Adrenal gland (tissue), 12 donors: ENCODE data around the gene SFT2D3. TPM values are rescaled to one million over a fixed set of nuclear protein-coding genes. Genes with fewer than 3 reads are reported as not detected.

Source experiments
- DNase-seq, 7 donors: peaks; one replicate each; pipeline ENCODE4 v3.0.0-alpha.2; 2019 to 2020
- H3K27ac ChIP-seq, 5 donors: fragments of 200-600 bp; sonication (generic) in 4 of 5; 1 replicate in 3 of 5; 2 replicates in 2 of 5; pipeline versions ENCODE4 v1.5.1 to v1.8.0; 2016 to 2020; ENCODE audit warnings: mild to moderate bottlenecking in 1 of 5
- H3K27me3 ChIP-seq: fragments of 200-600 bp; 2 replicates; pipeline ENCODE4 v1.8.0; 2021
- H3K36me3 ChIP-seq, 2 donors: fragments of 200-600 bp; replicated peaks in 1 of 2; 1 replicate in 1 of 2; 2 replicates in 1 of 2; pipeline versions ENCODE4 v1.5.1 to v1.8.0; 2018 to 2022
- H3K4me1 ChIP-seq, 2 donors: fragments of 200-600 bp; replicated peaks in 1 of 2; 1 replicate in 1 of 2; 2 replicates in 1 of 2; pipeline versions ENCODE4 v1.5.1 to v1.8.0; 2018 to 2021
- H3K4me3 ChIP-seq, 4 donors: fragments of 200-600 bp; sonication (generic) in 3 of 4; one replicate each; pipeline ENCODE4 v1.5.1; 2016 to 2018
- H3K9me3 ChIP-seq, 3 donors: fragments of 200-600 bp; sonication (generic) in 1 of 3; replicated peaks in 1 of 3; 1 replicate in 2 of 3; 2 replicates in 1 of 3; pipeline versions ENCODE4 v1.5.1 to v1.8.0; 2016 to 2021
- CTCF ChIP-seq, 6 experiments: fragments of 450-650 bp in 4 of 6; fragments of 200-600 bp in 2 of 6; sonication (generic) in 1 of 6; IDR thresholded peaks; 1 replicate in 5 of 6; 2 replicates in 1 of 6; pipeline versions ENCODE4 v1.5.1 to v1.8.0; 2016 to 2021; ENCODE audit warnings: antibody characterized with exemption in 6 of 6, mild to moderate bottlenecking in 2 of 6, moderate library complexity in 1 of 6
- POLR2A ChIP-seq, 2 donors: fragments of 450-650 bp; IDR thresholded peaks; one replicate each; pipeline ENCODE4 v1.6.1; 2017; ENCODE audit warnings: antibody characterized with exemption in 2 of 2, mild to moderate bottlenecking in 2 of 2, moderate library complexity in 1 of 2
- WGBS, 4 donors: extraction: QIAGEN DNeasy Blood & Tissue Kit in 2 of 4; methylation state at CpG; one replicate each; pipeline versions ENCODE4 v1.1.5 to v1.1.7; 2013 to 2017; 5-methylcytosine and 5-hydroxymethylcytosine counted together
- intact Hi-C, 2 donors: fragments of 100-400 bp; cut with DNase I; formaldehyde crosslinking; loops; one replicate each; pipeline versions ENCODE4 v1.14.1 to v1.15.0; 2022 to 2023
- polyA plus RNA-seq, 3 donors: library from polyadenylated mRNA; stranded (reverse); fragments of 200-250 nt in 2 of 3; fragments of 350-450 nt in 1 of 3; fragmentation: Illumina TruSeq in 1 of 3; extraction: RNeasy Lipid Tissue Mini Kit (QIAGEN cat#74804) in 1 of 3; gene quantifications; one replicate each; pipeline ENCODE4 v1.2.3, GENCODE V29; 2013 to 2014
- total RNA-seq, 9 donors: library from RNA; depleted of rRNA in 4 of 9; stranded (reverse); fragments of >200 nt in 4 of 9; fragments of 120-200 nt in 1 of 9; fragmentation: NEBNext Ultra II Directional in 1 of 9; extraction: Animal tissue kit (Norgen Biotek cat#: 25700) in 1 of 9; gene quantifications; one replicate each; pipeline versions ENCODE4 v1.1.0 to v1.2.4, GENCODE V29; 2013 to 2023
- donor health status: healthy with polysubstance abuse.
- donor health status: Bipolar disorder and iron deficiency.
- donor health status: DM: yes; HTN: yes; CAD: no.
- donor health status: DM: no; HTN: no; CAD: no.
- donor health status: DM: no; HTN: no; CAD: no.
- donor health status: DM: yes; HTN: yes; CAD: no.

The SFT2D3 gene
- total and polyA plus RNA-seq, 12 donors, result 4.3 to 12.2 (median 6.4) TPM

GRCh38 chr2:127681288-127681804, 20.0 kb upstream of the SFT2D3 start:
- no peaks in the 10 kb centered on the region for H3K27me3 ChIP-seq
- peak overlapping the region in 1 of 5 donors; percentile 58 for H3K27ac ChIP-seq
- peak overlapping the region in 1 of 4 donors; percentile 13 for H3K4me3 ChIP-seq
- peaks cover 0 to 5% of the 10 kb centered on the region in 2 donors for H3K4me1 ChIP-seq
- intact Hi-C loops, result no loop called here
- TF ChIP-seq POLR2A (IDR thresholded peaks at IDR 0.05) (no peak), CTCF (IDR thresholded peaks at IDR 0.05) (no peak)
- 59 to 67% (median 61%) methylated on average over 11 to 25 of the region's 25 CpGs for WGBS, 4 donors
- H3K36me3 ChIP-seq, result no peaks in the 10 kb centered on the region
- H3K9me3 ChIP-seq, result no peaks in the 10 kb centered on the region
- DNase-seq, result peak in 2 of 7 donors; percentile 55 to 56

- TF ChIP-seq CTCF (IDR thresholded peaks at IDR 0.05) (no peak), POLR2A (IDR thresholded peaks at IDR 0.05) (no peak)
- intact Hi-C loops, result no loop called here
- peak in 1 of 7 donors; percentile 35 for DNase-seq
- no peaks in the 10 kb centered on the region for H3K36me3 ChIP-seq
- H3K4me3 ChIP-seq, result no peak overlapping the region
- no peaks in the 10 kb centered on the region for H3K27me3 ChIP-seq
- no peak overlapping the region for H3K27ac ChIP-seq
- peaks cover 0 to 5% of the 10 kb centered on the region in 2 donors for H3K4me1 ChIP-seq
- WGBS, 4 donors, result 84 to 89% (median 87%) methylated on average over 6 of the region's 6 CpGs
- no peaks in the 10 kb centered on the region for H3K9me3 ChIP-seq
Observed at GRCh38 chr2:127681976-127682857, 19.1 kb upstream of the SFT2D3 start.

- Histone ChIP-seq H3K27me3 (no peaks in the 10 kb centered on the region), H3K4me3 (no peak overlapping the region), H3K4me1 (peaks cover 0 to 5% of the 10 kb centered on the region in 2 donors), H3K36me3 (no peaks in the 10 kb centered on the region), H3K27ac (no peak overlapping the region), H3K9me3 (no peaks in the 10 kb centered on the region)
- intact Hi-C loops, result no loop called here
- DNase-seq, result peak in 1 of 7 donors; percentile 45
- no peak for TF ChIP-seq CTCF (IDR thresholded peaks at IDR 0.05)
- TF ChIP-seq POLR2A (IDR thresholded peaks at IDR 0.05), result no peak
Observed at GRCh38 chr2:127683056-127683455, 18.2 kb upstream of the SFT2D3 start.

GRCh38 chr2:127683757-127684156, 17.5 kb upstream of the SFT2D3 start:
- Histone ChIP-seq H3K4me3 (no peak overlapping the region), H3K4me1 (peaks cover 0 to 5% of the 10 kb centered on the region in 2 donors), H3K27me3 (no peaks in the 10 kb centered on the region), H3K27ac (no peak overlapping the region), H3K9me3 (no peaks in the 10 kb centered on the region), H3K36me3 (no peaks in the 10 kb centered on the region)
- intact Hi-C loops, result no loop called here
- DNase-seq, result peak in 1 of 7 donors; percentile 49
- WGBS, 4 donors, result 62 to 75% (median 67%) methylated on average over 13 to 15 of the region's 15 CpGs
- TF ChIP-seq CTCF (IDR thresholded peaks at IDR 0.05) (no peak), POLR2A (IDR thresholded peaks at IDR 0.05) (no peak)
